Common myeloid progenitor, CD34-positive (primary cell): Measurements from ENCODE around the gene ZNF79.
A peak's percentile ranks its signal among the peaks of the same experiment; 100 is the strongest.

Experiments used
- CTCF ChIA-PET: fragments of 350-600 bp; sonication (Branson Sonifier 250); formaldehyde crosslinking; loops from one replicate; lab custom pipeline; 2021; ENCODE audit warnings: antibody characterized with exemption; lab: Charles Lee
- POLR2A ChIA-PET: fragments of 350-600 bp; sonication (Branson Sonifier 250); formaldehyde crosslinking; loops from one replicate; lab custom pipeline; 2021; ENCODE audit warnings: antibody characterized with exemption; lab: Charles Lee
- DNase-seq, 3 donors: peaks; one replicate each; pipeline versions ENCODE4 v3.0.0 to v3.0.0-alpha.2; 2013
- H3K27ac ChIP-seq, 2 experiments: 1 replicate in 1 of 2; 2 replicates in 1 of 2; pipeline ENCODE4 v1.7.0; 2013; ENCODE audit warnings: inconsistent platforms in 2 of 2, low read length in 2 of 2, mild to moderate bottlenecking in 2 of 2, low read depth in 1 of 2, moderate library complexity in 1 of 2; ENCODE audit not compliant: severe bottlenecking in 2 of 2, insufficient read depth in 1 of 2, poor library complexity in 1 of 2
- H3K27me3 ChIP-seq, 5 experiments: replicated peaks in 2 of 5; 1 replicate in 3 of 5; 2 replicates in 2 of 5; pipeline versions ENCODE4 v1.6.1 to v1.7.0; 2013; ENCODE audit warnings: low read length in 4 of 5, mild to moderate bottlenecking in 2 of 5, moderate library complexity in 2 of 5, inconsistent platforms in 1 of 5; ENCODE audit not compliant: insufficient read depth in 5 of 5, control insufficient read depth in 4 of 5
- H3K36me3 ChIP-seq, 4 experiments: 1 replicate in 2 of 4; 2 replicates in 2 of 4; pipeline versions ENCODE4 v1.6.1 to v1.7.0; 2013; ENCODE audit warnings: low read length in 3 of 4, control low read depth in 1 of 4, mild to moderate bottlenecking in 1 of 4; ENCODE audit not compliant: control insufficient read depth in 4 of 4, insufficient read depth in 4 of 4
- H3K4me1 ChIP-seq, 4 experiments: 1 replicate in 3 of 4; 2 replicates in 1 of 4; pipeline versions ENCODE4 v1.6.1 to v1.7.1; 2013; ENCODE audit warnings: low read length in 3 of 4, mild to moderate bottlenecking in 3 of 4, control low read depth in 1 of 4, inconsistent platforms in 1 of 4, moderate library complexity in 1 of 4; ENCODE audit not compliant: control insufficient read depth in 4 of 4, insufficient read depth in 4 of 4; ENCODE audit errors: control extremely low read depth in 1 of 4
- H3K4me3 ChIP-seq, 7 experiments: 1 replicate in 4 of 7; 2 replicates in 3 of 7; pipeline versions ENCODE4 v1.5.1 to v1.7.0; 2013; ENCODE audit warnings: mild to moderate bottlenecking in 7 of 7, low read length in 6 of 7, moderate library complexity in 6 of 7, inconsistent platforms in 2 of 7, low read depth in 2 of 7, control low read depth in 1 of 7; ENCODE audit not compliant: insufficient read depth in 4 of 7, control insufficient read depth in 1 of 7; ENCODE audit errors: extremely low read depth in 1 of 7
- H3K9me3 ChIP-seq, 5 experiments: 1 replicate in 4 of 5; 2 replicates in 1 of 5; pipeline versions ENCODE4 v1.6.1 to v1.7.1; 2013; ENCODE audit warnings: low read length in 4 of 5, mild to moderate bottlenecking in 2 of 5, inconsistent platforms in 1 of 5, low read depth in 1 of 5, moderate library complexity in 1 of 5; ENCODE audit not compliant: control insufficient read depth in 4 of 5, insufficient read depth in 2 of 5; ENCODE audit errors: control extremely low read depth in 1 of 5
- WGBS: methylation state at CpG from one replicate; pipeline ENCODE4 v1.1.5; 2013; ENCODE audit not compliant: insufficient coverage; 5-methylcytosine and 5-hydroxymethylcytosine counted together

The ZNF79 gene

DNA sequence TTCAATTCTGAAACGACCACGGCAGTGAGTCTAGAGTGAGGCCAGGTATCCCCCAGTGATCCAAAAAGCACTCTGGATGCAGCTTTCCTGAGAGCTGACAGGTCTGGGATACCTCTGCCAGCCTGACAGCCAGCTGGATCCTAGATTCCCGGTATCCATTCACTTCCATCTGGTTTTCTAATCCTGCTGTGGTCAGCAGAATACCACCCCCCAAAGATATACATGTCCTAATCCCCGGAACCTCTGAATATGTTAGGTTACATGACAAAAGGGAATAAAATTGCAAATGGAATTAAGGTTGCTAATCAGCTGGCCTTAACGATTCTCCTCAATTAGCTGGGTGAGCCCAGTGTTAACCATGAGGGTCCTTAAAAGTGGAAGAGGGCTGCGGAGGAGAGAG is 1.4 kb upstream of the ZNF79 start:
- Histone ChIP-seq H3K4me1 (peaks cover 5 to 32% (median 25%) of the 10 kb centered on the region in 4 experiments), H3K36me3 (no peaks in the 10 kb centered on the region), H3K9me3 (no peaks in the 10 kb centered on the region), H3K27me3 (no peaks in the 10 kb centered on the region), H3K27ac (peak overlapping the region in 1 of 2 experiments; percentile 89), H3K4me3 (peak overlapping the region in 6 of 7 experiments; percentile 13 to 99 (median 91))
- ChIA-PET CTCF (interaction anchor here (1.0 to 1.6 kb wide), 4 partner anchors 17 to 208 kb away, joined by 3 read pairs; partner anchors contain the start of genes LRSAM1 and RPL12), POLR2A (no interaction called here)
- DNase-seq = no peak
- WGBS = 85% methylated on average over 4 of the region's 6 CpGs

DNA sequence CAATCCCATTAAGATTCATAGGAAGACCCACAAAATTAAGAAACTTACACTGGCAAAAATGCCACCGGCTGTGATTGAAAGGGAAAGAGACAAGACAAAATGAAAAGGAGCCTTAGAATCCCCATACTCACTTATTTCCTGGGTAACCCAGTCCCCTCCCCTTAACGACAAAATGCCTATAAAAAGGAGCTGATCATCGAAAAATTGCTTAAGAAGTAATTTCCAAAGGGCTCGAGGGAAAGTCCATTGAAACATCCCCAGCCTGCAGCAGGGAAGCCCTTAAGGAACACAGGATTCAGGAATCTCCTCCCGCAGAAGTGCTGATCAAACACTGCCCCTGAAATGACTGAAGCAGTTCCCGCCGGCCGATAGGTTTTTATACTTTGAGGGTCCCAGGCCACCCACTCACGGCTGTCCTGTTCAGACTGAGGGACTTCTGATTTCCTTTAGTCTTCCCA is 677 bp upstream of the ZNF79 start:
- Histone ChIP-seq H3K27me3 (no peaks in the 10 kb centered on the region), H3K36me3 (peaks cover 0 to 3% (median 2%) of the 10 kb centered on the region in 4 experiments), H3K27ac (peak overlapping the region; percentile 80 to 89), H3K4me3 (peak overlapping the region; percentile 71 to 99 (median 92)), H3K4me1 (peaks cover 5 to 32% (median 25%) of the 10 kb centered on the region in 4 experiments), H3K9me3 (no peaks in the 10 kb centered on the region)
- WGBS = 0% methylated on average over 7 of the region's 9 CpGs
- POLR2A ChIA-PET = interaction anchor here (1.4 kb wide), 2 partner anchors 25 to 27 kb away, joined by 4 to 14 read pairs; partner anchors contain the start of genes LRSAM1 and RPL12
- CTCF ChIA-PET = interaction anchor here (1.2 to 1.6 kb wide), 2 partner anchors 29 to 209 kb away, joined by 3 read pairs; no protein-coding TSS in a partner anchor
- no peak for DNase-seq

GRCh38 chr9:127424676-127424999 is 456 bp downstream of the ZNF79 start:
- ChIA-PET CTCF (interaction anchor here (0.8 to 1.0 kb wide), 2 partner anchors 68 to 210 kb away, joined by 3 to 4 read pairs; no protein-coding TSS in a partner anchor), POLR2A (interaction anchor here (1.4 kb wide), 2 partner anchors 24 to 26 kb away, joined by 4 to 14 read pairs; partner anchors contain the start of genes LRSAM1 and RPL12)
- Histone ChIP-seq H3K27me3 (no peaks in the 10 kb centered on the region), H3K9me3 (no peaks in the 10 kb centered on the region), H3K4me3 (peak overlapping the region; percentile 71 to 99 (median 92)), H3K4me1 (peaks cover 5 to 32% (median 22%) of the 10 kb centered on the region in 4 experiments), H3K27ac (peak overlapping the region; percentile 80 to 89), H3K36me3 (peaks cover 2 to 12% (median 7%) of the 10 kb centered on the region in 4 experiments)
- peak in 2 of 3 donors; percentile 27 to 39 for DNase-seq
- WGBS = 0% methylated on average over 12 of the region's 13 CpGs

DNA sequence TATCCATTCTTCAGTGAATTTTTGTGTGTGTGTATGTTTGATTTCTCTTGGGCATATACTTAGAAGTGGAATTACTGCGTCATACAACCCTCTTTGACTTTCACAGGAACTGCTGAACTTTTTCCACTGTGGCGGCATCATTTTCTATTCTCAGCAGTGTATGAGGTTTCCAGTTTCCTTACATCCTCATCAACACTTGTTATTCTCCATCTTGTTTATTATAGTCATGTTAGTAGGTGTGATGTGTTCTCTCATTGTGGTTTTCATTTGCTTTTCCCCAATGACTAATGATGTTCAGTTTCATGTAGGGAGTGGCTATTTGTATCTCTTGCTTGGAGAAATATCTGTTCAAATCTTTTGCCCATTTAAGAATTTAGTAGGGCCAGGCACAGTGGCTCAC is 2.6 kb downstream of the ZNF79 start:
- Histone ChIP-seq H3K9me3 (no peaks in the 10 kb centered on the region), H3K4me1 (peaks cover 5 to 32% (median 22%) of the 10 kb centered on the region in 4 experiments), H3K27ac (no peak overlapping the region), H3K27me3 (no peaks in the 10 kb centered on the region), H3K36me3 (peaks cover 9 to 21% (median 20%) of the 10 kb centered on the region in 4 experiments), H3K4me3 (no peak overlapping the region)
- no CpG with 5 or more reads among the region's 2 CpGs for WGBS
- DNase-seq = no peak
- CTCF ChIA-PET = no interaction called here
- POLR2A ChIA-PET = no interaction called here

GRCh38 chr9:127428348-127428747 is 4.2 kb downstream of the ZNF79 start:
- Histone ChIP-seq H3K9me3 (no peaks in the 10 kb centered on the region), H3K4me1 (peaks cover 5 to 22% (median 15%) of the 10 kb centered on the region in 4 experiments), H3K36me3 (peaks cover 12 to 26% (median 25%) of the 10 kb centered on the region in 4 experiments), H3K27ac (no peak overlapping the region), H3K4me3 (no peak overlapping the region), H3K27me3 (no peaks in the 10 kb centered on the region)
- ChIA-PET POLR2A (no interaction called here), CTCF (interaction anchor here (1.1 kb wide), 1 partner anchor 22 kb away, joined by 3 read pairs; no protein-coding TSS in a partner anchor)
- no CpG with 5 or more reads among the region's 3 CpGs for WGBS
- DNase-seq = no peak

- ChIA-PET CTCF (no interaction called here), POLR2A (no interaction called here)
- 97% methylated on average over 8 of the region's 8 CpGs for WGBS
Observed at GRCh38 chr9:127430415-127430814, 6.2 kb downstream of the ZNF79 start.

More at GRCh38 chr9:127430415-127430814, 6.2 kb downstream of the ZNF79 start:
- Histone ChIP-seq H3K4me3 (no peak overlapping the region), H3K27me3 (no peaks in the 10 kb centered on the region), H3K4me1 (peaks cover under 1 to 10% (median 5%) of the 10 kb centered on the region in 4 experiments), H3K36me3 (peaks cover 22 to 46% (median 38%) of the 10 kb centered on the region in 4 experiments), H3K9me3 (no peaks in the 10 kb centered on the region), H3K27ac (no peak overlapping the region)
- DNase-seq = no peak
